Measurements from ENCODE around the gene METTL8. TPM values are rescaled to one million over a fixed set of nuclear protein-coding genes. Genes with fewer than 3 reads are reported as not detected.

METTL8 gene
- total and polyA plus RNA-seq, 11 donors, result 4.2 to 18.5 (median 9.0) TPM

- TF ChIP-seq POLR2A (IDR thresholded peaks at IDR 0.05) (no peak), CTCF (IDR thresholded peaks at IDR 0.05) (no peak)
- WGBS, 4 donors, result 94 to 98% (median 96%) methylated on average over 4 of the region's 4 CpGs
- no peak for DNase-seq
- Histone ChIP-seq H3K4me3 (no peak overlapping the region), H3K27me3 (no peaks in the 10 kb centered on the region), H3K4me1 (no peaks in the 10 kb centered on the region), H3K27ac (no peak overlapping the region), H3K9me3 (peaks cover 0 to 25% (median 12%) of the 10 kb centered on the region in 12 donors), H3K36me3 (no peaks in the 10 kb centered on the region)
- ATAC-seq, result no peak
- intact Hi-C loops (cut with DNase I), result no loop called here
Observed at GRCh38 chr2:171307560-171307959, 126.2 kb downstream of the METTL8 start.

- intact Hi-C loops (cut with DNase I), result no loop called here
- 88 to 95% (median 92%) methylated on average over 2 of the region's 2 CpGs for WGBS, 4 donors
- H3K27me3 ChIP-seq, result no peaks in the 10 kb centered on the region
- no peak overlapping the region for H3K27ac ChIP-seq
- H3K36me3 ChIP-seq, result no peaks in the 10 kb centered on the region
- no peak for TF ChIP-seq POLR2A (IDR thresholded peaks at IDR 0.05)
- no peak for TF ChIP-seq CTCF (IDR thresholded peaks at IDR 0.05)
- ATAC-seq (no peak), DNase-seq (no peak)
- no peaks in the 10 kb centered on the region for H3K4me1 ChIP-seq
- no peak overlapping the region for H3K4me3 ChIP-seq
- no peaks in the 10 kb centered on the region for H3K9me3 ChIP-seq
Observed at GRCh38 chr2:171297956-171298355, 135.8 kb downstream of the METTL8 start.

- Histone ChIP-seq H3K36me3 (no peaks in the 10 kb centered on the region), H3K27ac (no peak overlapping the region), H3K4me3 (no peak overlapping the region), H3K9me3 (no peaks in the 10 kb centered on the region), H3K4me1 (no peaks in the 10 kb centered on the region), H3K27me3 (no peaks in the 10 kb centered on the region)
- intact Hi-C loops (cut with DNase I), result no loop called here
- ATAC-seq (no peak), DNase-seq (no peak)
- 85 to 90% (median 89%) methylated on average over 5 of the region's 5 CpGs for WGBS, 4 donors
- no peak for TF ChIP-seq CTCF (IDR thresholded peaks at IDR 0.05)
Observed at GRCh38 chr2:171294608-171295007, 139.2 kb downstream of the METTL8 start.

- no peaks in the 10 kb centered on the region for H3K27me3 ChIP-seq
- no peaks in the 10 kb centered on the region for H3K4me1 ChIP-seq
- intact Hi-C loops (cut with DNase I), result no loop called here
- TF ChIP-seq CTCF (IDR thresholded peaks at IDR 0.05), result no peak
- TF ChIP-seq POLR2A (IDR thresholded peaks at IDR 0.05), result no peak
- H3K9me3 ChIP-seq, result no peaks in the 10 kb centered on the region
- H3K27ac ChIP-seq, result no peak overlapping the region
- no peak overlapping the region for H3K4me3 ChIP-seq
- no peak for DNase-seq
- WGBS, 4 donors, result 83 to 89% (median 87%) methylated on average over 5 of the region's 5 CpGs
- no peaks in the 10 kb centered on the region for H3K36me3 ChIP-seq
- no peak for ATAC-seq
Observed at GRCh38 chr2:171293661-171294060, 140.1 kb downstream of the METTL8 start.
